Esophagus squamous epithelium (tissue), 5 donors: ENCODE measurements around the gene CNTNAP2. TPM values are rescaled to one million over a fixed set of nuclear protein-coding genes. Genes with fewer than 3 reads are reported as not detected.

ENCODE experiments used
- DNase-seq: peaks from one replicate; lab custom pipeline; 2025; lab: John Stamatoyannopoulos, UW
- H3K27ac ChIP-seq, 4 donors: fragments of 200-600 bp; sonication (generic); one replicate each; pipeline ENCODE4 v1.5.1; 2016 to 2019; ENCODE audit warnings: mild to moderate bottlenecking in 1 of 4
- H3K27me3 ChIP-seq, 4 donors: fragments of 200-600 bp; sonication (generic); 1 replicate in 3 of 4; 2 replicates in 1 of 4; pipeline versions ENCODE4 v1.5.1 to v1.6.0; 2017 to 2021; ENCODE audit warnings: antibody characterized with exemption in 1 of 4
- H3K36me3 ChIP-seq, 3 donors: fragments of 200-600 bp; sonication (generic); one replicate each; pipeline ENCODE4 v1.5.1; 2016 to 2019
- H3K4me1 ChIP-seq, 3 donors: fragments of 200-600 bp; sonication (generic); one replicate each; pipeline ENCODE4 v1.5.1; 2017 to 2019
- H3K4me3 ChIP-seq, 4 donors: fragments of 200-600 bp; sonication (generic); 1 replicate in 3 of 4; 2 replicates in 1 of 4; pipeline ENCODE4 v1.5.1; 2016 to 2019; ENCODE audit warnings: mild to moderate bottlenecking in 2 of 4, moderate library complexity in 1 of 4
- H3K9me3 ChIP-seq, 3 donors: fragments of 200-600 bp; sonication (generic); one replicate each; pipeline ENCODE4 v1.5.1; 2016 to 2019
- POLR2A ChIP-seq, 4 donors: fragments of 450-650 bp; IDR thresholded peaks; one replicate each; pipeline ENCODE4 v1.6.1; 2017; ENCODE audit warnings: antibody characterized with exemption in 4 of 4, mild to moderate bottlenecking in 4 of 4, moderate library complexity in 3 of 4
- WGBS, 2 donors: methylation state at CpG; one replicate each; pipeline ENCODE4 v1.1.5; 2018; 5-methylcytosine and 5-hydroxymethylcytosine counted together
- intact Hi-C: fragments of 100-400 bp; cut with DNase I; formaldehyde crosslinking; loops from one replicate; pipeline ENCODE4 v1.15.0; 2022
- total RNA-seq, 4 donors: library from RNA; depleted of rRNA; stranded (reverse); fragments of >200 nt; gene quantifications; one replicate each; pipeline ENCODE4 v1.1.0, GENCODE V29; 2016
- TF ChIP-seq, protein P1 (sequence below), 6 experiments: fragments of 450-650 bp in 4 of 6; fragments of 200-600 bp in 2 of 6; sonication (generic) in 2 of 6; IDR thresholded peaks; one replicate each; pipeline ENCODE4 v1.5.1; 2016 to 2019; ENCODE audit warnings: antibody characterized with exemption in 6 of 6, mild to moderate bottlenecking in 4 of 6, moderate library complexity in 4 of 6
- donor health status: DM: yes; HTN: yes; CAD: no.

Gene CNTNAP2
- total RNA-seq, 4 donors from 2014 or later = 0.95 to 2.3 (median 1.2) TPM

DNA sequence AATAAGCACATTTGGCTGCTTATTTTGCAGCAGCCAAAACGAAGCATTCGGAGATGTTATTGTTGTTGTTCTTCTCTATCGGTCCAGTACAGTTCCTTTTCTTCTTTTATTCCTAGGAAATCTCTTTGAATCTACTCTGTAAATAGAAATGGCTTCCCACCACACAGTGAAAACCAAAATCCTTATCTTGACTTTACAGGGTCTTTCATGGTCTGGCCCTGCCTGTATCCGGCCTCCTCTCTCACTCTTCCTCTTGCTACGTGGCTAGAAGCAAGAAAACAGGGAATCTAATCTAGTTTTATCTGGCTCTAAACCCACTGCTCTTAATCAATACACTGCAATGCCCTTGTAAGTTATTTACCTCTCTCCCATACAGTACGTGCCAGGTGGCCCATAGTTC, 1547.9 kb downstream of the CNTNAP2 start:
- Histone ChIP-seq H3K36me3 (no peaks in the 10 kb centered on the region), H3K4me1 (no peaks in the 10 kb centered on the region), H3K27ac (no peak overlapping the region), H3K4me3 (no peak overlapping the region), H3K27me3 (no peaks in the 10 kb centered on the region), H3K9me3 (no peaks in the 10 kb centered on the region)
- intact Hi-C loops = no loop called here
- DNase-seq = no peak
- TF ChIP-seq POLR2A (IDR thresholded peaks at IDR 0.05) = no peak
- TF ChIP-seq, protein P1, sequence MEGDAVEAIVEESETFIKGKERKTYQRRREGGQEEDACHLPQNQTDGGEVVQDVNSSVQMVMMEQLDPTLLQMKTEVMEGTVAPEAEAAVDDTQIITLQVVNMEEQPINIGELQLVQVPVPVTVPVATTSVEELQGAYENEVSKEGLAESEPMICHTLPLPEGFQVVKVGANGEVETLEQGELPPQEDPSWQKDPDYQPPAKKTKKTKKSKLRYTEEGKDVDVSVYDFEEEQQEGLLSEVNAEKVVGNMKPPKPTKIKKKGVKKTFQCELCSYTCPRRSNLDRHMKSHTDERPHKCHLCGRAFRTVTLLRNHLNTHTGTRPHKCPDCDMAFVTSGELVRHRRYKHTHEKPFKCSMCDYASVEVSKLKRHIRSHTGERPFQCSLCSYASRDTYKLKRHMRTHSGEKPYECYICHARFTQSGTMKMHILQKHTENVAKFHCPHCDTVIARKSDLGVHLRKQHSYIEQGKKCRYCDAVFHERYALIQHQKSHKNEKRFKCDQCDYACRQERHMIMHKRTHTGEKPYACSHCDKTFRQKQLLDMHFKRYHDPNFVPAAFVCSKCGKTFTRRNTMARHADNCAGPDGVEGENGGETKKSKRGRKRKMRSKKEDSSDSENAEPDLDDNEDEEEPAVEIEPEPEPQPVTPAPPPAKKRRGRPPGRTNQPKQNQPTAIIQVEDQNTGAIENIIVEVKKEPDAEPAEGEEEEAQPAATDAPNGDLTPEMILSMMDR (IDR thresholded peaks at IDR 0.05) = no peak
- WGBS, 2 donors = 38 to 55% methylated on average over 6 of the region's 6 CpGs

DNA sequence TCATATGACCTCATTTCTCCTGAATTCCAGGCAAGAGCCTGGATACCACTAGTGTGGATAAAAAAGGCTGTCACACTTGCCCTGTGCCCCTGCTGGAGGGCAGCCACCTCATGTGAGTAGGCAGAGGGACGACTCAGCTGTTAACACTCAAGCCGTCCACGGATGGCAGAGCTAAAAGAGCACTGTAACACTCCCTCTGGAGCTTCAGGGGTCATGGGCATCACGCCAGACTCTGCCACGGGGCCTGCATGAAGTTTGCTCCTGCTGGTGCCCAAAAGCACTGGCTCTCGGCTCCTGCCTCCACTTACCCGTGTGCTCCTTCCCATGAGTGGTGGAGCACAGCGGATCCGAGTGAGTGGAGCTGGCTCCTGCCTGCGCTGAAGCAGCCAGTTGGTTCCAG, 1554.2 kb downstream of the CNTNAP2 start:
- Histone ChIP-seq H3K27me3 (no peaks in the 10 kb centered on the region), H3K27ac (no peak overlapping the region), H3K4me3 (no peak overlapping the region), H3K36me3 (no peaks in the 10 kb centered on the region), H3K4me1 (no peaks in the 10 kb centered on the region), H3K9me3 (no peaks in the 10 kb centered on the region)
- no peak for DNase-seq
- intact Hi-C loops = no loop called here
- TF ChIP-seq, protein P1 (IDR thresholded peaks at IDR 0.05) = no peak
- TF ChIP-seq POLR2A (IDR thresholded peaks at IDR 0.05) = no peak
- WGBS, 2 donors = 67 to 85% methylated on average over 4 to 6 of the region's 10 CpGs

DNA sequence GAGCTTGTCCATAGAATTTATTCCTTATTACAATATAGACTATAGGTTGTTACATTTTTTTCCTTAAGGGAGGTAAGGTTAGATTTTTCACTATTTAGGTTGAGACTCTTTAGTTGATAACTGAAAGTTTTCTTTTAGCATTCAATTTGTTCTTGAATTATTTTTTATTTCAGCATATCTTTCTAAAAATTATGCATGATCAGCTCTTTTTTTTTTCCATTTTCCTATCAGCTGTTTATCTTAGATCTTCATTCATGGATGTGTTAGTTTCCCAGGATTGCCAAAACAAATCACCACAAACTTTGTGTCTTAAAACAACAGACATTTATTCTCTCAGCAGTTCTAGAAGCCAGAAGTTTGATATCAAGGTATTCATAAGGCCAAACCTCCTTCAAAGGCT, 1558.1 kb downstream of the CNTNAP2 start:
- Histone ChIP-seq H3K27me3 (no peaks in the 10 kb centered on the region), H3K4me1 (no peaks in the 10 kb centered on the region), H3K9me3 (no peaks in the 10 kb centered on the region), H3K4me3 (no peak overlapping the region), H3K36me3 (no peaks in the 10 kb centered on the region), H3K27ac (no peak overlapping the region)
- intact Hi-C loops = no loop called here
- TF ChIP-seq, protein P1 (IDR thresholded peaks at IDR 0.05) = no peak
- TF ChIP-seq POLR2A (IDR thresholded peaks at IDR 0.05) = no peak
- DNase-seq = no peak

DNA sequence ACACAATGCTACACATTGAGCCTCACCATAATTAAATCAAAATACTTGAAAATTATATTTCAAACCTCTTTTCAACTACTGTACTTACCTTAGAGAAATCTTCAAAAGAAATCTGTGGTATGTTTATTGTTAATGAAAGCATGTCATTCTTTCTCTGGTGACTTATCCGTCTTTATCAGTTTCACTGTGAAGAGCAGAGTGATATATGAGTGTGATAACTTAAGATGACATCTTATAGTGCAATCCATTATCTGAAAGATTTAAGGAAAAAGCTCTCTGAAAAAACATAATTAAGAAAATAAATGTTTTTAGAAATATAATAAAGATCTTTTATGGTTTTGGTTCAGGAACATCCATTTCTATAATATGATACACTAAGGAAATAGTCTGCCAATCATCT, 1562.3 kb downstream of the CNTNAP2 start:
- intact Hi-C loops = no loop called here
- H3K36me3 ChIP-seq = no peaks in the 10 kb centered on the region
- TF ChIP-seq, protein P1 (IDR thresholded peaks at IDR 0.05) = no peak
- no peak for TF ChIP-seq POLR2A (IDR thresholded peaks at IDR 0.05)
- no peaks in the 10 kb centered on the region for H3K9me3 ChIP-seq
- DNase-seq = no peak
- H3K27me3 ChIP-seq = no peaks in the 10 kb centered on the region
- no peak overlapping the region for H3K27ac ChIP-seq
- 75% methylated on average over 1 of the region's 1 CpG for WGBS, 2 donors
- H3K4me1 ChIP-seq = no peaks in the 10 kb centered on the region
- H3K4me3 ChIP-seq = no peak overlapping the region

DNA sequence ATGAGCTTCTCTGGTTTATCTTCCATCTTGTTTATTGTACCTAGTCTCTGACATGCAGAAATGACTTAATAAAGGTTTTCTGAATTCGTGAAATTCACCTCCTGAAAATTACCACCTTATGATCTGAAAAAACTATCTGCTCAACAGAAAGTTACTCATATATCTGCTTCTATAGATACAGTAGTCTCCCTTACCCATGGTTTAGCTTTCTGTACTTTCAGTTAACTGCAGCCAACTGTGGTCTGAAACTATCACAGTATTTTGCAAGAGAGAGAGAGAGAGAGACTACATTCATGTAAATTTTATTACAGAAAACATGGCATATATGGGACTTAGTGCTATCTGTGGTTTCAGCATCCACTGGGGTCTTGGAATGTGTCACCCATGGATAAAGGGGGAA, 1564.9 kb downstream of the CNTNAP2 start:
- DNase-seq = no peak
- H3K9me3 ChIP-seq = no peaks in the 10 kb centered on the region
- H3K4me3 ChIP-seq = no peak overlapping the region
- H3K4me1 ChIP-seq = no peaks in the 10 kb centered on the region
- no peaks in the 10 kb centered on the region for H3K27me3 ChIP-seq
- intact Hi-C loops = no loop called here
- TF ChIP-seq POLR2A (IDR thresholded peaks at IDR 0.05) = no peak
- WGBS, 2 donors = 48 to 62% methylated on average over 1 of the region's 1 CpG
- H3K36me3 ChIP-seq = no peaks in the 10 kb centered on the region
- no peak overlapping the region for H3K27ac ChIP-seq

DNA sequence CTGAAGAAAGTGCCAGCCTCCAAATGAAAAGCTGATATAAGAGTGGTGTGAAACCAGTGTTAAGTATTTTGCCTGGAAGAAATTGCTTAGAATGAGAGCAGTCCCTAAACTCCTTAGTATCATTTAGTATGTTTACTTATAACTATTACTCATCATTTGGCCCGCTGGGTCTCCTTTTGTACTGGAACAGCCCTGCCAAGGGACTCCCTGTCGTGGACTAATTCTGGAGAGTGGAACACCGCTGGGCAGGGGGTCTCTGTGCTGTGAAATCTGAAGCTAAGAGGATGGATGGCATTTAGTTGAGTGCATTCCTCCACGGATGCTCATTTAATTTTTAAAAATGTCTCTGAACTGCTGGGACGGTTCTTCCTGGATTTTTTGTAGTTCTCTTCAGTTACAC, 1584.1 kb downstream of the CNTNAP2 start:
- Histone ChIP-seq H3K36me3 (no peaks in the 10 kb centered on the region), H3K9me3 (no peaks in the 10 kb centered on the region), H3K4me3 (no peak overlapping the region), H3K4me1 (no peaks in the 10 kb centered on the region), H3K27ac (no peak overlapping the region), H3K27me3 (no peaks in the 10 kb centered on the region)
- intact Hi-C loops = no loop called here
- TF ChIP-seq, protein P1 (IDR thresholded peaks at IDR 0.05) = no peak
- TF ChIP-seq POLR2A (IDR thresholded peaks at IDR 0.05) = no peak
- WGBS, 2 donors = 45 to 55% methylated on average over 5 of the region's 5 CpGs
- no peak for DNase-seq
